Heart left ventricle (tissue), 13 donors: ENCODE data around the gene ARHGEF10L.

ENCODE experiments used
- POLR2A ChIP-seq, 2 donors: fragments of 450-650 bp; IDR thresholded peaks; one replicate each; pipeline ENCODE4 v1.6.1; 2017; ENCODE audit warnings: antibody characterized with exemption in 2 of 2, mild to moderate bottlenecking in 2 of 2, moderate library complexity in 2 of 2
- TF ChIP-seq, protein P1 (sequence below), 12 donors: fragments of 200-600 bp; sonication (generic) in 4 of 12; IDR thresholded peaks; one replicate each; pipeline versions ENCODE4 v1.5.0 to v1.8.0; 2018 to 2022; ENCODE audit warnings: antibody characterized with exemption in 12 of 12, mild to moderate bottlenecking in 5 of 12
- donor health status: ischemic (EF 13 %, LVEDD 7.1; RV severe dilation, severe dysfunction).
- donor health status: DM: no; HTN: yes; CAD: no.
- donor health status: DM: no; HTN: no; CAD: no.
- donor health status: ischemic (EF 25% LVEDD 6.9; RV normal size, moderate dysfunction).
- donor health status: ischemic (EF 25% LVEDD 5.7; RV mildly dilated, moderate dysfunction).
- donor health status: ischemic (EF 35%, LVEDD 5.7; RV mildly dilated, moderate dysfunction).
- donor health status: nonischemic (EF 11% LVEDD 7.7; RV severe dilation, severe dysfunction).
- donor health status: DM: yes; HTN: yes; CAD: no.
- donor health status: PGD.
- donor health status: ischemic (EF 29% LVEDD 5.4; RV normal size, mild dysfunction).
- donor health status: nonischemic (EF 23%, LVEDD 6.1; RV moderate dilation, normal function).

DNA sequence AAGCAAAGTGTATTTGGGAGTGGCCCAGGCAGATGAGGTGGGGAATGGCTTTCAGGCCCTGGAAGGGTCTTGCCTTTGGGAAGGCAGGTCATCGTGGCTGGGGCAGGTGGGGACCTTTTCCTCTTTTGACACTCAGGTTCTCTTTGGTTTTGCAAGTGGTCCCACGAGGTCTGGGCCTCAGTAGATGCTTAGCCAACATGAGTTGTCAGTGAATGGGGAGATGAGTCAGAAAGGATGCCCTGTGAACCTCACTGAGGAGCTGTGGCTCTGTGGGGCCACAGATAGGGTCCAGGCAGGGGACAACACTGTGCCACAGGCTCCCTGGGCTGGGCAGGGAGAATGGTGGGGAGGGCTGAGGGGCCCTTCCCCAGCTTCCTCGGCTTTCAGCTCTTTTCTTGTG lies 19.0 kb downstream of the ARHGEF10L start:
- no peak for TF ChIP-seq POLR2A (IDR thresholded peaks at IDR 0.05)
- TF ChIP-seq, protein P1, sequence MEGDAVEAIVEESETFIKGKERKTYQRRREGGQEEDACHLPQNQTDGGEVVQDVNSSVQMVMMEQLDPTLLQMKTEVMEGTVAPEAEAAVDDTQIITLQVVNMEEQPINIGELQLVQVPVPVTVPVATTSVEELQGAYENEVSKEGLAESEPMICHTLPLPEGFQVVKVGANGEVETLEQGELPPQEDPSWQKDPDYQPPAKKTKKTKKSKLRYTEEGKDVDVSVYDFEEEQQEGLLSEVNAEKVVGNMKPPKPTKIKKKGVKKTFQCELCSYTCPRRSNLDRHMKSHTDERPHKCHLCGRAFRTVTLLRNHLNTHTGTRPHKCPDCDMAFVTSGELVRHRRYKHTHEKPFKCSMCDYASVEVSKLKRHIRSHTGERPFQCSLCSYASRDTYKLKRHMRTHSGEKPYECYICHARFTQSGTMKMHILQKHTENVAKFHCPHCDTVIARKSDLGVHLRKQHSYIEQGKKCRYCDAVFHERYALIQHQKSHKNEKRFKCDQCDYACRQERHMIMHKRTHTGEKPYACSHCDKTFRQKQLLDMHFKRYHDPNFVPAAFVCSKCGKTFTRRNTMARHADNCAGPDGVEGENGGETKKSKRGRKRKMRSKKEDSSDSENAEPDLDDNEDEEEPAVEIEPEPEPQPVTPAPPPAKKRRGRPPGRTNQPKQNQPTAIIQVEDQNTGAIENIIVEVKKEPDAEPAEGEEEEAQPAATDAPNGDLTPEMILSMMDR (IDR thresholded peaks at IDR 0.05), result no peak
